Testis (tissue), 2 donors: ENCODE data around the gene ENPP5.

ENCODE experiments used
- CTCF ChIP-seq, 3 experiments: fragments of 450-650 bp in 2 of 3; fragments of 200-600 bp in 1 of 3; sonication (generic) in 1 of 3; IDR thresholded peaks; one replicate each; pipeline ENCODE4 v1.5.1; 2016 to 2019; ENCODE audit warnings: antibody characterized with exemption in 3 of 3, mild to moderate bottlenecking in 2 of 3, moderate library complexity in 1 of 3
- POLR2A ChIP-seq: fragments of 450-650 bp; IDR thresholded peaks from one replicate; pipeline ENCODE4 v1.6.1; 2017; ENCODE audit warnings: antibody characterized with exemption, mild to moderate bottlenecking, moderate library complexity

GRCh38 chr6:46130666-46131065 lies 40.1 kb downstream of the ENPP5 start:
- no peak for TF ChIP-seq CTCF (IDR thresholded peaks at IDR 0.05)
- no peak for TF ChIP-seq POLR2A
